GM23338 (cell line): ENCODE results near the gene GPR35. TPM values are rescaled to one million over a fixed set of nuclear protein-coding genes. Genes with fewer than 3 reads are reported as not detected.
A peak's percentile ranks its signal among the peaks of the same experiment; 100 is the strongest.

Source experiments
- ATAC-seq: fragments of 200-7000 bp; cut with Tn5 transposase; 3 replicates; pipeline ENCODE4 v1.9.1; 2020
- DNase-seq: peaks from one replicate; pipeline ENCODE4 v3.0.0-alpha.2; 2015; ENCODE audit warnings: low spot score
- H2AFZ ChIP-seq: fragments of 200-600 bp; sonication (generic); 2 replicates; pipeline ENCODE4 v1.8.0; 2016; ENCODE audit warnings: antibody characterized with exemption, mild to moderate bottlenecking, moderate library complexity
- H3F3A ChIP-seq: fragments of 200-600 bp; sonication (generic); replicated peaks from 2 replicates; pipeline ENCODE4 v1.8.0; 2017; ENCODE audit warnings: antibody characterized with exemption, mixed run types, low read depth
- H3K27ac ChIP-seq: fragments of 200-600 bp; sonication (generic); 2 replicates; pipeline ENCODE4 v1.6.1; 2016; ENCODE audit warnings: low read depth
- H3K27me3 ChIP-seq: fragments of 200-600 bp; sonication (generic); 2 replicates; pipeline ENCODE4 v1.8.0; 2016; ENCODE audit warnings: mild to moderate bottlenecking, mixed run types, moderate library complexity; ENCODE audit not compliant: insufficient read depth
- H3K36me3 ChIP-seq: fragments of 200-600 bp; sonication (generic); 2 replicates; pipeline ENCODE4 v1.8.0; 2016; ENCODE audit warnings: mild to moderate bottlenecking; ENCODE audit not compliant: insufficient read depth
- H3K4me1 ChIP-seq: fragments of 200-600 bp; sonication (generic); 2 replicates; pipeline ENCODE4 v1.8.0; 2016; ENCODE audit warnings: mild to moderate bottlenecking, moderate library complexity; ENCODE audit not compliant: insufficient read depth
- H3K4me2 ChIP-seq: fragments of 200-600 bp; sonication (generic); 2 replicates; pipeline ENCODE4 v1.7.1; 2017; ENCODE audit warnings: mixed run types
- H3K4me3 ChIP-seq: fragments of 200-600 bp; sonication (generic); 2 replicates; pipeline ENCODE4 v1.6.1; 2016; ENCODE audit warnings: mixed run types
- H3K79me2 ChIP-seq: fragments of 200-600 bp; sonication (generic); replicated peaks from 2 replicates; pipeline ENCODE4 v1.8.0; 2017; ENCODE audit warnings: mild to moderate bottlenecking; ENCODE audit not compliant: insufficient read depth
- H3K9me2 ChIP-seq: fragments of 200-600 bp; sonication (generic); 2 replicates; pipeline ENCODE4 v1.8.0; 2017; ENCODE audit not compliant: insufficient read depth
- H4K20me1 ChIP-seq: fragments of 200-600 bp; sonication (generic); replicated peaks from 2 replicates; pipeline ENCODE4 v1.8.0; 2017; ENCODE audit warnings: mild to moderate bottlenecking; ENCODE audit not compliant: insufficient read depth
- H3K27ac Mint-ChIP-seq: 2 replicates; pipeline ENCODE4 v1.8.0; 2020; ENCODE audit warnings: inconsistent platforms, mild to moderate bottlenecking, moderate library complexity, mixed read lengths
- H3K27me3 Mint-ChIP-seq: 3 replicates; pipeline ENCODE4 v1.8.0; 2022; ENCODE audit warnings: low read depth, mild to moderate bottlenecking, moderate library complexity, mixed read lengths, inconsistent platforms; ENCODE audit not compliant: insufficient read depth, poor library complexity
- H3K36me3 Mint-ChIP-seq: 3 replicates; pipeline ENCODE4 v1.8.0; 2021; ENCODE audit warnings: low read depth, mild to moderate bottlenecking, inconsistent platforms, moderate library complexity, mixed read lengths
- H3K4me1 Mint-ChIP-seq: 3 replicates; pipeline ENCODE4 v1.8.0; 2020; ENCODE audit warnings: mild to moderate bottlenecking, inconsistent platforms, mixed read lengths
- H3K4me3 Mint-ChIP-seq: 3 replicates; pipeline ENCODE4 v1.8.0; 2021; ENCODE audit warnings: moderate library complexity, mild to moderate bottlenecking, inconsistent platforms, mixed read lengths
- H3K9me3 Mint-ChIP-seq: 3 replicates; pipeline ENCODE4 v1.8.0; 2020; ENCODE audit warnings: moderate library complexity, mild to moderate bottlenecking, inconsistent platforms, mixed read lengths
- CREB1 ChIP-seq: fragments of 250-450 bp; sonication (Bioruptor Pico); IDR thresholded peaks from 2 replicates; pipeline ENCODE4 v1.5.0; 2020; ENCODE audit warnings: low read depth, mild to moderate bottlenecking, moderate library complexity
- EZH2 ChIP-seq: fragments of 200-600 bp; sonication (generic); IDR thresholded peaks from one replicate; pipeline ENCODE4 v1.8.0; 2017; ENCODE audit warnings: antibody characterized with exemption, mild to moderate bottlenecking, low read depth; ENCODE audit not compliant: unreplicated experiment
- EZH2phosphoT487 ChIP-seq: fragments of 200-600 bp; sonication (generic); IDR thresholded peaks from one replicate; pipeline ENCODE4 v1.8.1; 2018; ENCODE audit warnings: antibody characterized with exemption; ENCODE audit not compliant: unreplicated experiment
- JUNB ChIP-seq: IDR thresholded peaks from one replicate; pipeline ENCODE4 v1.6.1; 2016; ENCODE audit warnings: antibody characterized with exemption; ENCODE audit not compliant: unreplicated experiment
- NANOG ChIP-seq: IDR thresholded peaks from 2 replicates; pipeline ENCODE4 v1.6.1; 2016; ENCODE audit warnings: antibody characterized with exemption, borderline replicate concordance
- POLR2AphosphoS5 ChIP-seq: IDR thresholded peaks from 2 replicates; pipeline ENCODE4 v1.6.1; 2016; ENCODE audit warnings: antibody characterized with exemption, low read depth
- STAT1 ChIP-seq: IDR thresholded peaks from one replicate; pipeline ENCODE4 v1.6.1; 2016; ENCODE audit warnings: antibody characterized with exemption; ENCODE audit not compliant: unreplicated experiment
- ZNF114 ChIP-seq: fragments of 250-450 bp; sonication (Bioruptor Pico); IDR thresholded peaks from 2 replicates; pipeline ENCODE4 v1.5.0; 2020; ENCODE audit warnings: mild to moderate bottlenecking, moderate library complexity
- ZNF331 ChIP-seq: fragments of 250-450 bp; sonication (Bioruptor Pico); IDR thresholded peaks from 2 replicates; pipeline ENCODE4 v1.5.0; 2020; ENCODE audit warnings: low read depth, mild to moderate bottlenecking, moderate library complexity
- ZNF462 ChIP-seq: fragments of 250-450 bp; sonication (Bioruptor Pico); IDR thresholded peaks from 2 replicates; pipeline ENCODE4 v1.5.0; 2020; ENCODE audit warnings: mild to moderate bottlenecking, moderate library complexity
- polyA plus RNA-seq: library from polyadenylated mRNA; unstranded; fragments of >200 nt; fragmentation: Nextera tagmentation; extraction: Ambion mirVana; gene quantifications from 2 replicates; pipeline ENCODE4 v1.2.1, GENCODE V29; 2016
- total RNA-seq: library from RNA; depleted of rRNA; stranded (reverse); fragments of >200 nt; shearing (Covaris generic); gene quantifications from 2 replicates; pipeline ENCODE4 v1.2.3, GENCODE V29; 2014
- TF ChIP-seq, protein P1 (sequence below), 2 experiments: fragments of 200-600 bp in 1 of 2; sonication (generic) in 1 of 2; conservative IDR thresholded peaks; 2 replicates each; pipeline versions ENCODE4 v1.5.1 to v1.6.1; 2016 to 2017; ENCODE audit warnings: antibody characterized with exemption in 2 of 2, low read depth in 2 of 2, mild to moderate bottlenecking in 2 of 2, moderate library complexity in 1 of 2
- TF ChIP-seq, protein P2 (sequence below): IDR thresholded peaks from 2 replicates; pipeline ENCODE4 v1.6.1; 2016; ENCODE audit warnings: antibody characterized with exemption
- TF ChIP-seq, protein P3 (sequence below): IDR thresholded peaks from one replicate; pipeline ENCODE4 v1.6.1; 2018; ENCODE audit warnings: antibody characterized with exemption; ENCODE audit not compliant: unreplicated experiment

The GPR35 gene
- total and polyA plus RNA-seq, 2 experiments from 2014 or later: not detected

DNA sequence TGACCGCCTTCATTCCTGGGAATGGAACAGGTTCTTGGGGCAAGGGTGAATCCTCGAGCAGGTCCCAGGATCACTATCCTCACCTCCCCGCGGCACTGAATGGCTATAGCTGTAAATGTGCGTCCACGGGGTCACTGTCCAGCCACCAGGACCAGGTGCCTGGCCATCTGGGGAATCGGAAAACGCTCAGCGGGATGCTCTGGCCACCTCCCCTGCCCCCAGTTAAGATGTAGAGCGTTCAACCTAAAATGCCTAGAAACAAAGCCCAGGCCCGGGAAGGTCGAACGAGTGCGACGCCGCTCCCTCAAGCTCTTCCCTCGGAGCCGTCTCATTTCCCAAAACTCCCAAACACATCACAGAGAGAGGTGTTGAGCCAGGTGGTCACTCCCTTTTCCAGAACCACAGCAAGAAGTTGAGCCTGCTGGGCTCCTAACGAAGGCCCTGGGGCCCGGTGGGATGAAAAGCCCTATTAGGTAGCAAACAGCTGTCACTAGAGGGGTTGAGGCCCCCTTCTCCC lies 39.5 kb upstream of the GPR35 start:
- no peak for TF ChIP-seq STAT1
- TF ChIP-seq ZNF462: no peak
- TF ChIP-seq, protein P1, sequence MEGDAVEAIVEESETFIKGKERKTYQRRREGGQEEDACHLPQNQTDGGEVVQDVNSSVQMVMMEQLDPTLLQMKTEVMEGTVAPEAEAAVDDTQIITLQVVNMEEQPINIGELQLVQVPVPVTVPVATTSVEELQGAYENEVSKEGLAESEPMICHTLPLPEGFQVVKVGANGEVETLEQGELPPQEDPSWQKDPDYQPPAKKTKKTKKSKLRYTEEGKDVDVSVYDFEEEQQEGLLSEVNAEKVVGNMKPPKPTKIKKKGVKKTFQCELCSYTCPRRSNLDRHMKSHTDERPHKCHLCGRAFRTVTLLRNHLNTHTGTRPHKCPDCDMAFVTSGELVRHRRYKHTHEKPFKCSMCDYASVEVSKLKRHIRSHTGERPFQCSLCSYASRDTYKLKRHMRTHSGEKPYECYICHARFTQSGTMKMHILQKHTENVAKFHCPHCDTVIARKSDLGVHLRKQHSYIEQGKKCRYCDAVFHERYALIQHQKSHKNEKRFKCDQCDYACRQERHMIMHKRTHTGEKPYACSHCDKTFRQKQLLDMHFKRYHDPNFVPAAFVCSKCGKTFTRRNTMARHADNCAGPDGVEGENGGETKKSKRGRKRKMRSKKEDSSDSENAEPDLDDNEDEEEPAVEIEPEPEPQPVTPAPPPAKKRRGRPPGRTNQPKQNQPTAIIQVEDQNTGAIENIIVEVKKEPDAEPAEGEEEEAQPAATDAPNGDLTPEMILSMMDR (conservative IDR thresholded peaks at IDR 0.05; ENCODE audit: low read depth in 2 of 2): no peak
- TF ChIP-seq, protein P2, sequence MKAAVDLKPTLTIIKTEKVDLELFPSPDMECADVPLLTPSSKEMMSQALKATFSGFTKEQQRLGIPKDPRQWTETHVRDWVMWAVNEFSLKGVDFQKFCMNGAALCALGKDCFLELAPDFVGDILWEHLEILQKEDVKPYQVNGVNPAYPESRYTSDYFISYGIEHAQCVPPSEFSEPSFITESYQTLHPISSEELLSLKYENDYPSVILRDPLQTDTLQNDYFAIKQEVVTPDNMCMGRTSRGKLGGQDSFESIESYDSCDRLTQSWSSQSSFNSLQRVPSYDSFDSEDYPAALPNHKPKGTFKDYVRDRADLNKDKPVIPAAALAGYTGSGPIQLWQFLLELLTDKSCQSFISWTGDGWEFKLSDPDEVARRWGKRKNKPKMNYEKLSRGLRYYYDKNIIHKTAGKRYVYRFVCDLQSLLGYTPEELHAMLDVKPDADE: no peak
- TF ChIP-seq ZNF331 (CRISPR knock-in tag): no peak
- no peak for TF ChIP-seq CREB1 (CRISPR knock-in tag)
- TF ChIP-seq EZH2: no peak
- TF ChIP-seq NANOG: no peak
- TF ChIP-seq ZNF114 (CRISPR knock-in tag): no peak
- no peak for TF ChIP-seq POLR2AphosphoS5
- TF ChIP-seq, protein P3, sequence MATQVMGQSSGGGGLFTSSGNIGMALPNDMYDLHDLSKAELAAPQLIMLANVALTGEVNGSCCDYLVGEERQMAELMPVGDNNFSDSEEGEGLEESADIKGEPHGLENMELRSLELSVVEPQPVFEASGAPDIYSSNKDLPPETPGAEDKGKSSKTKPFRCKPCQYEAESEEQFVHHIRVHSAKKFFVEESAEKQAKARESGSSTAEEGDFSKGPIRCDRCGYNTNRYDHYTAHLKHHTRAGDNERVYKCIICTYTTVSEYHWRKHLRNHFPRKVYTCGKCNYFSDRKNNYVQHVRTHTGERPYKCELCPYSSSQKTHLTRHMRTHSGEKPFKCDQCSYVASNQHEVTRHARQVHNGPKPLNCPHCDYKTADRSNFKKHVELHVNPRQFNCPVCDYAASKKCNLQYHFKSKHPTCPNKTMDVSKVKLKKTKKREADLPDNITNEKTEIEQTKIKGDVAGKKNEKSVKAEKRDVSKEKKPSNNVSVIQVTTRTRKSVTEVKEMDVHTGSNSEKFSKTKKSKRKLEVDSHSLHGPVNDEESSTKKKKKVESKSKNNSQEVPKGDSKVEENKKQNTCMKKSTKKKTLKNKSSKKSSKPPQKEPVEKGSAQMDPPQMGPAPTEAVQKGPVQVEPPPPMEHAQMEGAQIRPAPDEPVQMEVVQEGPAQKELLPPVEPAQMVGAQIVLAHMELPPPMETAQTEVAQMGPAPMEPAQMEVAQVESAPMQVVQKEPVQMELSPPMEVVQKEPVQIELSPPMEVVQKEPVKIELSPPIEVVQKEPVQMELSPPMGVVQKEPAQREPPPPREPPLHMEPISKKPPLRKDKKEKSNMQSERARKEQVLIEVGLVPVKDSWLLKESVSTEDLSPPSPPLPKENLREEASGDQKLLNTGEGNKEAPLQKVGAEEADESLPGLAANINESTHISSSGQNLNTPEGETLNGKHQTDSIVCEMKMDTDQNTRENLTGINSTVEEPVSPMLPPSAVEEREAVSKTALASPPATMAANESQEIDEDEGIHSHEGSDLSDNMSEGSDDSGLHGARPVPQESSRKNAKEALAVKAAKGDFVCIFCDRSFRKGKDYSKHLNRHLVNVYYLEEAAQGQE: no peak
- no peak for TF ChIP-seq EZH2phosphoT487
- no peak for TF ChIP-seq JUNB
- Histone ChIP-seq H3K27ac (0 out of 2 replicates have a peak overlapping the region, but pooled peaks have one; percentile 39), H3K4me2 (peak overlapping the region; percentile 97), H4K20me1 (peaks cover 31% of the 10 kb centered on the region), H3K27me3 (no peaks in the 10 kb centered on the region), H3K9me2 (no peaks in the 10 kb centered on the region), H3F3A (no peaks in the 10 kb centered on the region), H2AFZ (no peak overlapping the region), H3K4me3 (peak overlapping the region; percentile 94), H3K79me2 (peaks cover 83% of the 10 kb centered on the region), H3K4me1 (peaks cover 20% of the 10 kb centered on the region), H3K36me3 (no peaks in the 10 kb centered on the region)
- H3K9me3 Mint-ChIP-seq: no peaks in the 10 kb centered on the region
- peak overlapping the region; percentile 96 for H3K4me3 Mint-ChIP-seq
- H3K27me3 Mint-ChIP-seq: peaks cover 19% of the 10 kb centered on the region
- peak overlapping the region; percentile 88 for H3K27ac Mint-ChIP-seq
- H3K36me3 Mint-ChIP-seq: peaks cover 6% of the 10 kb centered on the region; the same call in 2 of the 3 replicates
- ATAC-seq: no peak
- peaks cover 36% of the 10 kb centered on the region for H3K4me1 Mint-ChIP-seq
- no peak for DNase-seq
